ENCODE results near the gene TOR1AIP2.

TOR1AIP2 gene

DNA sequence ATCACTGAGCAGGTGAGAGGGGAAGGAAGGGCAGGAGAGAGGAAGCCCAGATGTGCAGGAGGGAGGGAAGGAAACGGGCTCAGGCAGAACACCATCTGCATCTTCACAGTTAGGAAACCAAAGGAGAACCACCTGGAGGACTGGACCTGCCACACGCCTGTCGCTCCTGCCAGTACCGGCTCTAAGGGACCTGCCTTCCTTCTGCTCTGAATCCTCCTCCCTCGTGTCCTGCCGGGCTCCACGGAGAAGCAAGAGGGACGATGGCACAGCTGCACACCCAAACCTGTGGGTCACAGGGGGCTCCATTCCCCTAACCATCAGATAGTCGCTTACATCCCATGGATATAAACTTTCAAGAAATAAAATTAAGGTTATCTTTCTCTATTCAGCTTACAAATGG lies 56.1 kb downstream of the TOR1AIP2 start:
- no peak for FAIRE-seq
- DNase-seq (ENCODE audit: insufficient read length, low spot score) = no peak
- TF ChIP-seq POU2F2 (IDR thresholded peaks at IDR 0.05; ENCODE audit: low read depth, low read length) (no peak), PAX5 (IDR thresholded peaks at IDR 0.05; ENCODE audit: insufficient read depth, low read length, severe bottlenecking) (no peak), TAF1 (IDR thresholded peaks at IDR 0.05; ENCODE audit: low read depth, low read length) (no peak), SPI1 (IDR thresholded peaks at IDR 0.05; ENCODE audit: low read depth, low read length) (no peak), POLR2A (IDR thresholded peaks at IDR 0.05; ENCODE audit: low read depth, low read length) (no peak), POLR2AphosphoS5 (IDR thresholded peaks at IDR 0.05; ENCODE audit: low read depth, low read length) (no peak)

DNA sequence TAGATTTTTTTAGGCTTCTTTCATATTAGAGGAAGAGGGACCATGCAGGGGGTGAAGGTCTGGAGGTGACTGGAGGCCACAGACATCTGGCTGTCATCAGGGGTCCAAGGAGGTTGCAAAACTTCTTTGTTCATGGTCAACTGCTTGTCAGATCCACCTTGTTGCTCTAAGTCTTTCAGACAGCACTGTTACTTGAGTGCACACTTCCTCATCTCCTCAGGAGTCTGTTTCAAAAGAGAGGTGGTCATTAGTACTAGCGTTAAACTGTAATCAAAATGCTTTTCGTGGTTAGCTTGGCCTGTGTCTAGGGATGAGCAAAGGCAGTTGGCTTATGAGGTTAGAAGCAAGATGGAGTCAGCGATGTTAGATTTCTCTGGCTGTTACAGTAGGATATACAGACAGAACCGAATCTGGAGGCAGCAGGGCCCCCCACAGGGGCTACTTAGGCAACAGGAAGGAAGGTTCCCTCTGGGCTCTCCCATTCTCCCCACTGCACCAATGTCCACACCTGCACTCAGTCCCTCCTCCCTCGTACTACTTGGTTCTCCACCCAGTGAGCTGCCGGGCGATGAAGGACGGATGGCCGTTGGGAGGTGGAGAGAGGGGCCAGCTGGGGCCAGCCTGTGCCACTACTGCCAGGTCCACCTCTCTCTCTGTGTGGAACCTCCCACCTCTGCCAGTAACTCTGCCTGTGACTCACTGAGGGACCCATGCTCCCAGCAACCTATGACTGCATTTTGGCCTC lies 57.2 kb downstream of the TOR1AIP2 start:
- FAIRE-seq (no peak), DNase-seq (ENCODE audit: insufficient read length, low spot score) (no peak)
- TF ChIP-seq PAX5 (IDR thresholded peaks at IDR 0.05; ENCODE audit: insufficient read depth, low read length, severe bottlenecking) (no peak), SPI1 (IDR thresholded peaks at IDR 0.05; ENCODE audit: low read depth, low read length) (peak; percentile 25; the same call in 1 of the 2 replicates)

DNA sequence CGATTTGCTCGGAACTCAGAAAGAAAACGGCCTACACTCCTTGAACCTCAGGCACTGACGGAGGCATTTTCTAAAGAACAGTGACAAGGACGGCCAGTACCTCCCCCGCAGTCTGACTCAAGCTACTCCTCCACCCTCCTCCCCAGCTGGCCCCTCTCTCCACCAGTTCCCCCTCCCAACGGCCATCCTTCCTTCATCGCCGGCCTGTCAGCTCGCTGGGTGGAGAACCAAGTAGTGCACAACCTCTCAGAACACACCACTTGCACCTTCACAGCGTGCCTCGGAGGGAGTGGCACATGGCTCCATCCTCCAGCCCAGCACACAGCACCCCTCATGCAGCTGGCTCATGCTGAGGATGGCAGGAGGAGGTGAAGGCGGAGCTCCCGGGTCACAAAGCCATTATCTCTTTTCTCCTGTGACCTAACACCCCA lies 58.8 kb downstream of the TOR1AIP2 start:
- TF ChIP-seq SPI1 (IDR thresholded peaks at IDR 0.05; ENCODE audit: low read depth, low read length) = no peak
- no peak for TF ChIP-seq POLR2A (IDR thresholded peaks at IDR 0.05; ENCODE audit: low read depth, low read length)
- TF ChIP-seq PAX5 (IDR thresholded peaks at IDR 0.05; ENCODE audit: insufficient read depth, low read length, severe bottlenecking) = no peak
- TF ChIP-seq POU2F2 (IDR thresholded peaks at IDR 0.05; ENCODE audit: low read depth, low read length) = no peak
- TF ChIP-seq POLR2AphosphoS5 (IDR thresholded peaks at IDR 0.05; ENCODE audit: low read depth, low read length) = no peak
- no peak for TF ChIP-seq TAF1 (IDR thresholded peaks at IDR 0.05; ENCODE audit: low read depth, low read length)
- FAIRE-seq (no peak), DNase-seq (ENCODE audit: insufficient read length, low spot score) (no peak)

DNA sequence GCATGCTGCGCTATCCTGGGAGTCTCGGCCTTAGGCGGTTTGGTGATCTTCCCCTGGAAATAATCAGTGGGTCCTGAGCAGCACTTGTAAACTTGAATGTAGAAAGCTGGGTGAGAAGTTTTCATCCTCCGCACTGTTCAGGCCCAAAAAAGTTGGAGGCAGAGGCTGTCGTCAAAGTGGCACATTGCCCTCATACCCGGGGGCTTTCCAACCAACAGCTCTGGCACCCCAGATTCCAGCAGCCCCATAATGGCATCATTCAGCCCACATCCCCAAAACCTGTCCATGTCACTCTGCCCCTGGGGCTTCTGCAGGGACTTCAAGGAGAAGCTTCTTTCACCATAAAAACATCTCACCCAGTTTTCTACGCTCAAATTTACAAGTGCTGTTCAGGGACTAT lies 59.3 kb downstream of the TOR1AIP2 start:
- TF ChIP-seq POU2F2 (IDR thresholded peaks at IDR 0.05; ENCODE audit: low read depth, low read length) (no peak), SPI1 (IDR thresholded peaks at IDR 0.05; ENCODE audit: low read depth, low read length) (no peak), TAF1 (IDR thresholded peaks at IDR 0.05; ENCODE audit: low read depth, low read length) (no peak), POLR2AphosphoS5 (IDR thresholded peaks at IDR 0.05; ENCODE audit: low read depth, low read length) (no peak), POLR2A (IDR thresholded peaks at IDR 0.05; ENCODE audit: low read depth, low read length) (no peak), PAX5 (IDR thresholded peaks at IDR 0.05; ENCODE audit: insufficient read depth, low read length, severe bottlenecking) (no peak)
- DNase-seq (ENCODE audit: insufficient read length, low spot score) (no peak), FAIRE-seq (no peak)

DNA sequence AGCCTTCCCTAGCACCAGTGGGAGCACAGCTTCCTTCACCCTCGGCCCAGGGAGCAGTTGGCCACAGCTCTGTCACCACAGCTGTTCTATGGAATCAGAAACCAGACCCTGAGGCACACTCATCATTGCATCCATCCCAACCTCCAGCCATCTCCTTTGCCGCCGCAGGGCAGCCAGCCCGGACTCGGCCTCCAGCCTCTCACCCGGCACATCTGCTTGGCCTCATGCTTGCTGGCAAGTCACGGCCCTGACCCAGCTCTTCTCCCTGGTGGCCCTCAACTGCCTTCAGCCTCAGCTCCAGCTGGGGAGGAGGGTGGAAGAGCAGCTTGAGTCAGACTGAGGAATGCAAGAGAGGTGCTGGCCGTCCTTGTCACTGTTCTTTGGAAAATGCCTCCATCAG lies 59.8 kb downstream of the TOR1AIP2 start:
- TF ChIP-seq TAF1 (IDR thresholded peaks at IDR 0.05; ENCODE audit: low read depth, low read length) (no peak), POLR2A (IDR thresholded peaks at IDR 0.05; ENCODE audit: low read depth, low read length) (no peak), POLR2AphosphoS5 (IDR thresholded peaks at IDR 0.05; ENCODE audit: low read depth, low read length) (no peak), SPI1 (IDR thresholded peaks at IDR 0.05; ENCODE audit: low read depth, low read length) (no peak), POU2F2 (IDR thresholded peaks at IDR 0.05; ENCODE audit: low read depth, low read length) (no peak), PAX5 (IDR thresholded peaks at IDR 0.05; ENCODE audit: insufficient read depth, low read length, severe bottlenecking) (no peak)
- DNase-seq (ENCODE audit: insufficient read length, low spot score) (no peak), FAIRE-seq (no peak)

DNA sequence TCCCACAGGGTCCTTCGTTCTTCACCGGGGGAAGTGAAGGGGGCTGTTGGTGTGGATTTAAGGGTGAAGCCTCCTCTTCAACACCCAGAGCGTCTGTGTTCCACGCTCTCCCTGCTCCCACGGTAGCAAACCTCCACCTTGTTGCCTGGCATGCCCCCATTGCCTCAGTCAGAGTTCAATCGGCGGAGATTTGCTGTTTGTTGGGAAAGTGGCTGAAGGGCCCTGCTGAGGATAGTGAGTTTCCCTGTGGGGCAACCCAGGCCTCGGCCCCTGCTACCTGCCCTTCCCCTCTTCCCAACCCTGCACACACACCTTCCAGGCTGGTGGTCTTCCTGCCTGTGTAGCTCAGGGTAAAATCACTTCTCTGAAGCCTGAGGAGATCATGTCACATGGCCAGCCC lies 60.5 kb downstream of the TOR1AIP2 start:
- FAIRE-seq = no peak
- TF ChIP-seq POLR2A (IDR thresholded peaks at IDR 0.05; ENCODE audit: low read depth, low read length) (no peak), POLR2AphosphoS5 (IDR thresholded peaks at IDR 0.05; ENCODE audit: low read depth, low read length) (no peak), POU2F2 (IDR thresholded peaks at IDR 0.05; ENCODE audit: low read depth, low read length) (no peak), PAX5 (IDR thresholded peaks at IDR 0.05; ENCODE audit: insufficient read depth, low read length, severe bottlenecking) (no peak), SPI1 (IDR thresholded peaks at IDR 0.05; ENCODE audit: low read depth, low read length) (no peak), TAF1 (IDR thresholded peaks at IDR 0.05; ENCODE audit: low read depth, low read length) (no peak)
- DNase-seq (ENCODE audit: insufficient read length, low spot score) = no peak

DNA sequence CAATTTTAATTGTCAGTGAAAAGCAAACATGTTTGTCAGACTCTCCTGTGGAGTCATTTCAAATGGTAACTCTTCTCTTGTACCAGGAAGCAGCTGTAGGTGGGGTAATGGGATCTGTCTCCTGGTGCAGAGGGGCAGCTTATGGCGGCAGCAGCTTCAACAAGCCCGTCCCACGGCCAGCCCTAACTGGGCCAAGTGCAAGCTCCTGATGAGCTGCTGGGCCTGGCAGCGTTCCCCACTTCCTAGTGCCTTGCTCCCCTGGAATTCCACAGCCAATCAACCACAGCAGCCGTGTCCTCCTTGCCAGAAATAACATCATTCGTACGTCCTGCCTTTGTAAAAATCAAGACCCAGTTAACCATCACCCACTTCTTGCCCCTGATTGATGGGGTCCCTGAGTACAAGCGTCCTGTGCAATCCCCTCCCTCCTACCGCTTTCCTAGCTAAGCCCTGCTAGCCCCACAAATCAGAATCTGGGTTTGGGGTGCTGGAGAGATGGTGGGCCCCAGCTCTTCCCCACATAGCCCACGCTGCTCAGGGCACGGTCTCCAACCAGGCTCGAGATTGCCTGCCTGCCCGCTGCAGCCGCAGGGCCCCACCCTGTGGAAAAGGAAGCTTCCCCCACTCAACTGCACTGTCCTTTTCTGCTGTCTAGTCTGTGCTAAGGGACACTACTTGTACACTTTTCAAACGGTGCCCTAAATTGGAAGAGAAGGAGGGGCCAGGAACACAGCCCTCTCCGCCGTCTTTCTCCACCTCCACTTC lies 61.2 kb downstream of the TOR1AIP2 start:
- FAIRE-seq (no peak), DNase-seq (ENCODE audit: insufficient read length, low spot score) (no peak)
- TF ChIP-seq POLR2AphosphoS5 (IDR thresholded peaks at IDR 0.05; ENCODE audit: low read depth, low read length) = no peak
- no peak for TF ChIP-seq TAF1 (IDR thresholded peaks at IDR 0.05; ENCODE audit: low read depth, low read length)
- TF ChIP-seq PAX5 (IDR thresholded peaks at IDR 0.05; ENCODE audit: insufficient read depth, low read length, severe bottlenecking) = no peak
- no peak for TF ChIP-seq POU2F2 (IDR thresholded peaks at IDR 0.05; ENCODE audit: low read depth, low read length)
- TF ChIP-seq SPI1 (IDR thresholded peaks at IDR 0.05; ENCODE audit: low read depth, low read length) = no peak
- TF ChIP-seq POLR2A (IDR thresholded peaks at IDR 0.05; ENCODE audit: low read depth, low read length) = no peak

DNA sequence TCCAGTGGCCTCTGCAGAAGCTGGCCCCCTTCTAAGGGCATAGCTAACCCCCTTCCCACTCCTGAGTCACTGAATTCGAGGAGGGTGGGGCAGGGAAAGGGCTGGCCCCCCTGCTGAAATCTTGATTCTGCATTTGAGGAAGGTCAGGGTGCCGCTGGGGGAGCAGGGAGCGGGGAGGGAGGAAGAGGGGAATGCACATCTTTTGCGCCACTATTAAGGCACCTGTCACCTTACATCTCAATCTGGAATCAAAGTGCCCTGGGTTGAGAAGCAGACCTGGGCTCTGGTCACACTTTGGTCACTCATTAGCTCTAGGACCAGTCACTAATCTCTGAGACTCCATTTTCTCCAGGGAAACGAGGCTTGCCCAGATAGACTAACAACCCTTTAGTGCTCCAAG lies 62.0 kb downstream of the TOR1AIP2 start:
- TF ChIP-seq POLR2A (IDR thresholded peaks at IDR 0.05; ENCODE audit: low read depth, low read length) (no peak), SPI1 (IDR thresholded peaks at IDR 0.05; ENCODE audit: low read depth, low read length) (no peak), TAF1 (IDR thresholded peaks at IDR 0.05; ENCODE audit: low read depth, low read length) (no peak), POU2F2 (IDR thresholded peaks at IDR 0.05; ENCODE audit: low read depth, low read length) (no peak), PAX5 (IDR thresholded peaks at IDR 0.05; ENCODE audit: insufficient read depth, low read length, severe bottlenecking) (no peak), POLR2AphosphoS5 (IDR thresholded peaks at IDR 0.05; ENCODE audit: low read depth, low read length) (no peak)
- no peak for FAIRE-seq

DNA sequence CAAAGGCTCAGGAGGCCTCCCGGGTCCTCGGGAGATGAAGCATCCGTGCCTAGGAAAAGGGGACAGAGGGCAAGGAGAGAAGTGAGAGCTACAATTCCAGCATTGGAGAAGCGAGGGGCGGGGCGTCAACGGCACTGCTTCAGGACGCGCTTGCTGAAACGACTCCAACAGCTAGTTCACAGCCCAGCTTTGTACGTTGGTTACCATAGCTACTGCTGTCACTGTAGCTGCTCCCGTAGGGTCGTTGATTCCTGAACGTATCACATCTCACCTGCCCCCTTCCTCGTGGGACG lies 63.1 kb downstream of the TOR1AIP2 start:
- no peak for FAIRE-seq
- no peak for DNase-seq (ENCODE audit: insufficient read length, low spot score)
- no peak for TF ChIP-seq SPI1 (IDR thresholded peaks at IDR 0.05; ENCODE audit: low read depth, low read length)
- TF ChIP-seq PAX5 (IDR thresholded peaks at IDR 0.05; ENCODE audit: insufficient read depth, low read length, severe bottlenecking) = no peak
- TF ChIP-seq POLR2A (IDR thresholded peaks at IDR 0.05; ENCODE audit: low read depth, low read length) = no peak
- TF ChIP-seq TAF1 (IDR thresholded peaks at IDR 0.05; ENCODE audit: low read depth, low read length) = no peak
- no peak for TF ChIP-seq POLR2AphosphoS5 (IDR thresholded peaks at IDR 0.05; ENCODE audit: low read depth, low read length)
- no peak for TF ChIP-seq POU2F2 (IDR thresholded peaks at IDR 0.05; ENCODE audit: low read depth, low read length)

More for the DNA sequence above, 62.0 kb downstream of the TOR1AIP2 start:
- no peak for DNase-seq (ENCODE audit: insufficient read length, low spot score)

Data from GM12891 (cell line).